ENCODE data around the gene ARRDC5.
"Not testable (repeated sequence)": the region's sequence is repeated elsewhere in the genome, so short reads cannot be mapped to it uniquely, and the experiment has no call there.

Gene ARRDC5

GRCh38 chr19:4909897-4910593 lies 7.3 kb upstream of the ARRDC5 start:
- peak; percentile 97 for DNase-seq

- DNase-seq, result peak; percentile 59
Observed at GRCh38 chr19:4909156-4909896, 6.6 kb upstream of the ARRDC5 start, which contains the start of gene UHRF1. Gene UHRF1 (plus strand): TSS chr19:4909501. CDS start chr19:4910886, 1,385 bp downstream.

GRCh38 chr19:4908781-4909155 lies 6.1 kb upstream of the ARRDC5 start:
- DNase-seq, result no peak

- no peak for DNase-seq
Observed at GRCh38 chr19:4908360-4908759, 5.7 kb upstream of the ARRDC5 start.

GRCh38 chr19:4906963-4907362 lies 4.3 kb upstream of the ARRDC5 start:
- no peak for DNase-seq

- DNase-seq, result no peak
Observed at GRCh38 chr19:4904481-4904880, 1.8 kb upstream of the ARRDC5 start.

GRCh38 chr19:4900879-4901278 lies 1.8 kb downstream of the ARRDC5 start:
- not testable (repeated sequence) for DNase-seq

GRCh38 chr19:4897146-4897545 lies 5.5 kb downstream of the ARRDC5 start:
- DNase-seq, result no peak

- no peak for DNase-seq
Observed at GRCh38 chr19:4896372-4896771, 6.3 kb downstream of the ARRDC5 start.

- not testable (repeated sequence) for DNase-seq
Observed at GRCh38 chr19:4892962-4893361, 9.7 kb downstream of the ARRDC5 start.

GRCh38 chr19:4891066-4891465 lies 11.6 kb downstream of the ARRDC5 start:
- DNase-seq, result no peak

GRCh38 chr19:4889034-4889815 lies 13.5 kb downstream of the ARRDC5 start:
- DNase-seq, result no peak

- DNase-seq, result not testable (repeated sequence)
Observed at GRCh38 chr19:4887803-4888202, 14.9 kb downstream of the ARRDC5 start.

- DNase-seq, result not testable (repeated sequence)
Observed at GRCh38 chr19:4884993-4885392, 17.7 kb downstream of the ARRDC5 start.

- DNase-seq, result not testable (repeated sequence)
Observed at GRCh38 chr19:4882874-4883273, 19.8 kb downstream of the ARRDC5 start.

- no peak for DNase-seq
Observed at GRCh38 chr19:4879041-4879440, 23.7 kb downstream of the ARRDC5 start.

- no peak for DNase-seq
Observed at GRCh38 chr19:4878491-4878968, 24.2 kb downstream of the ARRDC5 start.

GRCh38 chr19:4877753-4878490 lies 24.8 kb downstream of the ARRDC5 start:
- DNase-seq, result no peak

- no peak for DNase-seq
Observed at GRCh38 chr19:4873930-4874329, 28.8 kb downstream of the ARRDC5 start.

- DNase-seq, result no peak
Observed at GRCh38 chr19:4871711-4872110, 31.0 kb downstream of the ARRDC5 start.

- DNase-seq, result no peak
Observed at GRCh38 chr19:4870025-4870700, 32.5 kb downstream of the ARRDC5 start.

- DNase-seq, result no peak
Observed at GRCh38 chr19:4868286-4868834, 34.3 kb downstream of the ARRDC5 start.
